Smooth muscle cell (in vitro differentiated cells): Measurements from ENCODE around the gene TRDN. TPM values are rescaled to one million over a fixed set of nuclear protein-coding genes. Genes with fewer than 3 reads are reported as not detected.

Experiments used
- DNase-seq: peaks from one replicate; lab custom pipeline; 2025; ENCODE audit not compliant: unreplicated experiment; lab: John Stamatoyannopoulos, UW
- H2AFZ ChIP-seq: fragments of 200-600 bp; sonication (generic); 2 replicates; pipeline ENCODE4 v1.6.0; 2016; ENCODE audit warnings: antibody characterized with exemption, low read depth, mild to moderate bottlenecking
- H3F3A ChIP-seq: fragments of 200-600 bp; sonication (generic); 2 replicates; pipeline ENCODE4 v1.6.0; 2017; ENCODE audit warnings: antibody characterized with exemption, low read depth
- H3K27ac ChIP-seq: fragments of 200-600 bp; sonication (generic); 2 replicates; pipeline ENCODE4 v1.5.1; 2016; ENCODE audit warnings: low read depth, mild to moderate bottlenecking
- H3K27me3 ChIP-seq: fragments of 200-600 bp; sonication (generic); 2 replicates; pipeline ENCODE4 v1.6.1; 2016; ENCODE audit warnings: low read depth, mild to moderate bottlenecking
- H3K36me3 ChIP-seq: fragments of 200-600 bp; sonication (generic); 2 replicates; pipeline ENCODE4 v1.5.1; 2016; ENCODE audit warnings: low read depth
- H3K4me1 ChIP-seq: fragments of 200-600 bp; sonication (generic); 2 replicates; pipeline ENCODE4 v1.5.1; 2016; ENCODE audit warnings: low read depth
- H3K4me2 ChIP-seq: fragments of 200-600 bp; sonication (generic); 2 replicates; pipeline ENCODE4 v1.6.0; 2016; ENCODE audit warnings: mild to moderate bottlenecking
- H3K4me3 ChIP-seq: fragments of 200-600 bp; sonication (generic); 2 replicates; pipeline ENCODE4 v1.5.1; 2016; ENCODE audit warnings: mild to moderate bottlenecking
- H3K79me2 ChIP-seq: fragments of 200-600 bp; sonication (generic); 2 replicates; pipeline ENCODE4 v1.6.0; 2016; ENCODE audit warnings: low read depth, mild to moderate bottlenecking
- H3K9ac ChIP-seq: fragments of 200-600 bp; sonication (generic); 2 replicates; pipeline ENCODE4 v1.6.0; 2016; ENCODE audit warnings: low read depth
- H3K9me3 ChIP-seq: fragments of 200-600 bp; sonication (generic); replicated peaks from 2 replicates; pipeline ENCODE4 v1.5.1; 2016; ENCODE audit warnings: low read depth
- H4K20me1 ChIP-seq: fragments of 200-600 bp; sonication (generic); 2 replicates; pipeline ENCODE4 v1.6.0; 2016; ENCODE audit warnings: low read depth
- WGBS: methylation state at CpG from one replicate; pipeline ENCODE4 v1.1.7; 2016; ENCODE audit warnings: low lambda C conversion rate; 5-methylcytosine and 5-hydroxymethylcytosine counted together
- polyA plus RNA-seq: library from polyadenylated mRNA; unstranded; fragments of >200 nt; fragmentation: Nextera tagmentation; extraction: Ambion mirVana; gene quantifications from 2 replicates; pipeline ENCODE4 v1.2.1, GENCODE V29; 2016
- total RNA-seq: library from RNA; depleted of rRNA; stranded (reverse); fragments of >200 nt; gene quantifications from 2 replicates; pipeline ENCODE4 v1.2.3, GENCODE V29; 2014
- TF ChIP-seq, protein P1 (sequence below): fragments of 200-600 bp; sonication (generic); IDR thresholded peaks from 2 replicates; pipeline ENCODE4 v1.5.1; 2017; ENCODE audit warnings: borderline replicate concordance, mild to moderate bottlenecking, antibody characterized with exemption; ENCODE audit not compliant: insufficient read depth, poor library complexity, severe bottlenecking

The TRDN gene
- total and polyA plus RNA-seq, 2 experiments from 2014 or later: 0.14 TPM; not detected in 1

DNA sequence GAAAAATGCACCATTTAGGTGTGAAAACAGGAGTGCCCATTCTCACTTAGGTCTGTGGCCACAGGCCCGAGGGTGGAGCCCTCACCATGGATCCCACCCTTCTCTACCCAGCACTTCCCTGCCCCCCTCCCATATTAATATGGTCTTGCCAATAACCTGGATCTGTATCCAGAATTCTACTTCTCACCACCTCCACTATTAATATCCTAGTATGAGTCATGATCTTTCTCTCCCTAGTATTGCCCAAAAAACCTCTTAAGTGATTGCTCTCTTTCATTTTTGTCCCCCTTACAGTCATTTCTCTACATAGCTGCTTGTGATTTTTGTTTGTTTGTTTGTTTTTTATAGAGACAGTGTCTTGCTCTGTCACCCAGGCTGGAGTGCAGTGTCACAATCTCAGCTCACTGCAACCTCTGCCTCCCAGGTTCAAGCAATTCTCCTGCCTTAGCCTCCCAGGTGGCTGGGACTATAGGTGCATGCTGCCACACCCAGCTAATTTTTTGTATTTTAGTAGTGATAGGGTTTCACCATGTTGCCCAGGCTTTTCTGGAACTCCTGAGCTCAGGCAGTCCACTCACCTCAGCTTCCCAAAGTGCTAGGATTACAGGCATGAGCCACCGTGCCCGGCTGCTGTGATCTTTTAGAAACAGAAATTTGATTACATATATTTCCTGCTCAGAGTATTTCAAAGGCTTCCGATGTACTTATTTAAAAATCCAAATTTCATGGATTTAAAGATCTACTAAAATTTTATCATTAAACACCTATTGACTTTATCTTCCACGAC lies 24.5 kb upstream of the TRDN start:
- 97% methylated on average over 5 of the region's 5 CpGs for WGBS
- Histone ChIP-seq H3K27me3 (no peaks in the 10 kb centered on the region), H3K9me3 (no peaks in the 10 kb centered on the region), H3K9ac (no peak overlapping the region), H3K4me2 (no peak overlapping the region), H3F3A (no peaks in the 10 kb centered on the region), H2AFZ (no peak overlapping the region), H3K79me2 (no peaks in the 10 kb centered on the region), H4K20me1 (no peaks in the 10 kb centered on the region), H3K36me3 (no peaks in the 10 kb centered on the region), H3K4me3 (no peak overlapping the region), H3K27ac (no peak overlapping the region), H3K4me1 (no peaks in the 10 kb centered on the region)
- TF ChIP-seq, protein P1, sequence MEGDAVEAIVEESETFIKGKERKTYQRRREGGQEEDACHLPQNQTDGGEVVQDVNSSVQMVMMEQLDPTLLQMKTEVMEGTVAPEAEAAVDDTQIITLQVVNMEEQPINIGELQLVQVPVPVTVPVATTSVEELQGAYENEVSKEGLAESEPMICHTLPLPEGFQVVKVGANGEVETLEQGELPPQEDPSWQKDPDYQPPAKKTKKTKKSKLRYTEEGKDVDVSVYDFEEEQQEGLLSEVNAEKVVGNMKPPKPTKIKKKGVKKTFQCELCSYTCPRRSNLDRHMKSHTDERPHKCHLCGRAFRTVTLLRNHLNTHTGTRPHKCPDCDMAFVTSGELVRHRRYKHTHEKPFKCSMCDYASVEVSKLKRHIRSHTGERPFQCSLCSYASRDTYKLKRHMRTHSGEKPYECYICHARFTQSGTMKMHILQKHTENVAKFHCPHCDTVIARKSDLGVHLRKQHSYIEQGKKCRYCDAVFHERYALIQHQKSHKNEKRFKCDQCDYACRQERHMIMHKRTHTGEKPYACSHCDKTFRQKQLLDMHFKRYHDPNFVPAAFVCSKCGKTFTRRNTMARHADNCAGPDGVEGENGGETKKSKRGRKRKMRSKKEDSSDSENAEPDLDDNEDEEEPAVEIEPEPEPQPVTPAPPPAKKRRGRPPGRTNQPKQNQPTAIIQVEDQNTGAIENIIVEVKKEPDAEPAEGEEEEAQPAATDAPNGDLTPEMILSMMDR: no peak
- DNase-seq: no peak

GRCh38 chr6:123659960-123660748 lies 23.4 kb upstream of the TRDN start:
- WGBS: 92% methylated on average over 5 of the region's 5 CpGs
- no peaks in the 10 kb centered on the region for H3K36me3 ChIP-seq
- H4K20me1 ChIP-seq: no peaks in the 10 kb centered on the region

GRCh38 chr6:123658848-123659247 lies 22.1 kb upstream of the TRDN start:
- Histone ChIP-seq H3K27me3 (no peaks in the 10 kb centered on the region), H3K4me2 (no peak overlapping the region), H4K20me1 (no peaks in the 10 kb centered on the region), H3K4me1 (no peaks in the 10 kb centered on the region), H3K9me3 (no peaks in the 10 kb centered on the region), H2AFZ (no peak overlapping the region), H3K4me3 (no peak overlapping the region), H3K79me2 (no peaks in the 10 kb centered on the region), H3K9ac (no peak overlapping the region), H3K27ac (no peak overlapping the region), H3K36me3 (no peaks in the 10 kb centered on the region), H3F3A (no peaks in the 10 kb centered on the region)
- TF ChIP-seq, protein P1: no peak
- 83% methylated on average over 1 of the region's 1 CpG for WGBS
- no peak for DNase-seq

More at GRCh38 chr6:123659960-123660748, 23.4 kb upstream of the TRDN start:
- Histone ChIP-seq H3K9me3 (no peaks in the 10 kb centered on the region), H3K9ac (no peak overlapping the region), H3K4me3 (no peak overlapping the region), H3K4me2 (no peak overlapping the region), H3K79me2 (no peaks in the 10 kb centered on the region), H2AFZ (no peak overlapping the region), H3K27ac (no peak overlapping the region), H3K27me3 (no peaks in the 10 kb centered on the region), H3F3A (no peaks in the 10 kb centered on the region), H3K4me1 (no peaks in the 10 kb centered on the region)
- TF ChIP-seq, protein P1: no peak
- no peak for DNase-seq
